IMR-90 (cell line): ENCODE data around the gene EXD1. TPM values are rescaled to one million over a fixed set of nuclear protein-coding genes. Genes with fewer than 3 reads are reported as not detected.

Experiments used
- ATAC-seq: fragments of 200-7000 bp; cut with Tn5 transposase; 2 replicates; pipeline ENCODE4 v1.9.1; 2020; ENCODE audit warnings: low read depth, mild to moderate bottlenecking, moderate library complexity
- BruUV-seq: library from RNA; stranded (reverse); fragments of 400-500 nt; replicated peaks from 2 replicates; lab custom pipeline; 2021; lab: Mats Ljungman, UMichigan
- CTCF ChIA-PET: fragments of 300-600 bp; formaldehyde crosslinking; extraction: SDS; loops from one replicate; lab custom pipeline; 2021; ENCODE audit warnings: antibody characterized with exemption; lab: Yijun Ruan, JAX
- POLR2A ChIA-PET: fragments of 300-600 bp; sonication (Branson Sonifier 250); formaldehyde crosslinking; loops from one replicate; lab custom pipeline; 2022; ENCODE audit warnings: antibody characterized with exemption; ENCODE audit not compliant: unreplicated experiment; lab: Charles Lee
- DNase-seq: peaks from one replicate; pipeline ENCODE4 v3.0.0; 2013
- H2AFZ ChIP-seq: replicated peaks from 2 replicates; pipeline ENCODE3; 2013; ENCODE audit warnings: low read length, mild to moderate bottlenecking; ENCODE audit not compliant: poor library complexity
- H2AK5ac ChIP-seq: 2 replicates; pipeline ENCODE4 v1.6.1; 2013; ENCODE audit warnings: low read depth, low read length, inconsistent platforms
- H2AK9ac ChIP-seq: replicated peaks from 2 replicates; pipeline ENCODE3; 2013; ENCODE audit warnings: mild to moderate bottlenecking, low read depth, low read length, moderate library complexity; ENCODE audit not compliant: poor library complexity
- H2BK120ac ChIP-seq: 2 replicates; pipeline ENCODE4 v1.6.1; 2013; ENCODE audit warnings: low read depth, low read length, inconsistent platforms
- H2BK15ac ChIP-seq: 3 replicates; pipeline ENCODE4 v1.6.1; 2013; ENCODE audit warnings: low read depth, low read length, inconsistent platforms
- H2BK20ac ChIP-seq: 2 replicates; pipeline ENCODE4 v1.6.1; 2013; ENCODE audit warnings: low read depth, mild to moderate bottlenecking, inconsistent platforms, low read length, moderate library complexity
- H2BK5ac ChIP-seq: 2 replicates; pipeline ENCODE4 v1.6.1; 2013; ENCODE audit warnings: mild to moderate bottlenecking, low read depth, low read length, inconsistent platforms; ENCODE audit not compliant: poor library complexity, severe bottlenecking
- H3K14ac ChIP-seq: replicated peaks from 2 replicates; pipeline ENCODE4 v1.6.1; 2013; ENCODE audit warnings: low read depth, low read length, inconsistent platforms
- H3K18ac ChIP-seq: 2 replicates; pipeline ENCODE4 v1.6.1; 2013; ENCODE audit warnings: low read depth, low read length, control low read depth
- H3K23ac ChIP-seq: 2 replicates; pipeline ENCODE4 v1.6.1; 2013; ENCODE audit warnings: low read depth, low read length, inconsistent platforms
- H3K27ac ChIP-seq: 2 replicates; pipeline ENCODE4 v1.5.1; 2013; ENCODE audit warnings: mild to moderate bottlenecking, control low read depth, low read length; ENCODE audit not compliant: insufficient read depth
- H3K27me3 ChIP-seq: 2 replicates; pipeline ENCODE4 v1.6.1; 2013; ENCODE audit warnings: low read length; ENCODE audit not compliant: control insufficient read depth, insufficient read depth
- H3K36me3 ChIP-seq: 2 replicates; pipeline ENCODE4 v1.6.1; 2013; ENCODE audit warnings: low read length, mixed read lengths; ENCODE audit not compliant: control insufficient read depth, insufficient read depth
- H3K4ac ChIP-seq: 2 replicates; pipeline ENCODE4 v1.6.1; 2013; ENCODE audit warnings: low read depth, low read length, inconsistent platforms
- H3K4me1 ChIP-seq: 2 replicates; pipeline ENCODE4 v1.6.1; 2013; ENCODE audit warnings: low read length, mixed read lengths; ENCODE audit not compliant: control insufficient read depth, insufficient read depth
- H3K4me2 ChIP-seq: 2 replicates; pipeline ENCODE4 v1.6.1; 2013; ENCODE audit warnings: low read depth, mild to moderate bottlenecking, control low read depth, low read length, moderate library complexity
- H3K4me3 ChIP-seq: 2 replicates; pipeline ENCODE4 v1.5.1; 2013; ENCODE audit warnings: low read depth, mild to moderate bottlenecking, control low read depth, low read length, moderate library complexity; ENCODE audit not compliant: insufficient read depth
- H3K56ac ChIP-seq: 2 replicates; pipeline ENCODE4 v1.6.1; 2013; ENCODE audit warnings: low read length, inconsistent platforms; ENCODE audit not compliant: insufficient read depth; ENCODE audit errors: extremely low read depth
- H3K79me1 ChIP-seq, 2 experiments: 2 replicates each; pipeline ENCODE4 v1.6.1; 2013; ENCODE audit warnings: low read length in 2 of 2, inconsistent platforms in 1 of 2, low read depth in 1 of 2
- H3K9ac ChIP-seq: 2 replicates; pipeline ENCODE4 v1.6.1; 2013; ENCODE audit warnings: low read depth, low read length, control low read depth
- H3K9me1 ChIP-seq: 2 replicates; pipeline ENCODE4 v1.6.1; 2013; ENCODE audit warnings: low read length, inconsistent platforms; ENCODE audit not compliant: insufficient read depth
- H3K9me3 ChIP-seq: 2 replicates; pipeline ENCODE4 v1.6.1; 2013; ENCODE audit warnings: low read length; ENCODE audit not compliant: control insufficient read depth, insufficient read depth
- H4K20me1 ChIP-seq: 2 replicates; pipeline ENCODE4 v1.6.1; 2013; ENCODE audit warnings: low read length, inconsistent platforms; ENCODE audit not compliant: insufficient read depth
- H4K5ac ChIP-seq: 2 replicates; pipeline ENCODE4 v1.6.1; 2013; ENCODE audit warnings: mild to moderate bottlenecking, low read depth, low read length, control low read depth
- H4K8ac ChIP-seq, 2 experiments: 2 replicates each; pipeline ENCODE4 v1.6.1; 2013; ENCODE audit warnings: low read depth in 2 of 2, low read length in 2 of 2, control low read depth in 1 of 2, inconsistent platforms in 1 of 2
- H4K91ac ChIP-seq: 2 replicates; pipeline ENCODE4 v1.6.1; 2013; ENCODE audit warnings: low read depth, low read length, inconsistent platforms; ENCODE audit not compliant: insufficient read depth
- BHLHE40 ChIP-seq: fragments of 150-350 bp; IDR thresholded peaks from 2 replicates; pipeline ENCODE4 v1.6.1; 2016; ENCODE audit warnings: mild to moderate bottlenecking, low read depth, low read length
- CHD1 ChIP-seq: IDR thresholded peaks from 2 replicates; pipeline ENCODE4 v1.6.1; 2012; ENCODE audit warnings: low read depth, low read length, improper control_type of control experiment
- ELK1 ChIP-seq: fragments of 150-350 bp; IDR thresholded peaks from 2 replicates; pipeline ENCODE4 v1.6.1; 2016; ENCODE audit warnings: low read depth, mild to moderate bottlenecking, low read length, moderate library complexity, borderline replicate concordance
- FOS ChIP-seq: fragments of 150-350 bp; IDR thresholded peaks from 2 replicates; pipeline ENCODE4 v1.6.1; 2016; ENCODE audit warnings: low read depth, low read length
- MAFK ChIP-seq: IDR thresholded peaks from 2 replicates; pipeline ENCODE4 v1.6.1; 2012; ENCODE audit warnings: low read depth, low read length, improper control_type of control experiment
- MXI1 ChIP-seq: IDR thresholded peaks from 2 replicates; pipeline ENCODE4 v1.6.1; 2012; ENCODE audit warnings: low read depth, mild to moderate bottlenecking, low read length, moderate library complexity, borderline replicate concordance
- POLR2A ChIP-seq: IDR thresholded peaks from 2 replicates; pipeline ENCODE4 v1.6.1; 2012; ENCODE audit warnings: mild to moderate bottlenecking, low read depth, low read length
- RAD21 ChIP-seq: IDR thresholded peaks from 2 replicates; pipeline ENCODE4 v1.6.1; 2012; ENCODE audit warnings: low read length, improper control_type of control experiment
- RCOR1 ChIP-seq: IDR thresholded peaks from 2 replicates; pipeline ENCODE4 v1.6.1; 2012; ENCODE audit warnings: mild to moderate bottlenecking, low read length, improper control_type of control experiment; ENCODE audit not compliant: insufficient replicate concordance
- USF2 ChIP-seq: fragments of 150-350 bp; IDR thresholded peaks from 2 replicates; pipeline ENCODE4 v1.6.1; 2017; ENCODE audit warnings: mild to moderate bottlenecking, antibody characterized with exemption, low read length, low read depth
- dilution Hi-C: fragments of 300-500 bp; cut with HindIII; formaldehyde crosslinking; loops from one replicate; pipeline ENCODE4 v1.14.3; 2018; ENCODE audit warnings: low sequenced_read_pairs; ENCODE audit not compliant: unreplicated experiment
- in situ Hi-C: fragments of 300-500 bp; cut with MboI; formaldehyde crosslinking; loops from 3 replicates; pipeline ENCODE4 v1.14.3; 2019; ENCODE audit warnings: low sequenced_read_pairs, inconsistent platforms, mixed read lengths
- intact Hi-C: fragments of 100-400 bp; cut with micrococcal nuclease; formaldehyde crosslinking; loops from 2 replicates; pipeline ENCODE4 v1.10.0; 2022
- polyA plus RNA-seq, 3 experiments: library from polyadenylated mRNA; depleted of rRNA; stranded (reverse); fragments of >200 nt; gene quantifications; 2 replicates each; pipeline ENCODE4 v1.2.3, GENCODE V29; 2012; ENCODE audit warnings: low replicate concordance in 1 of 3
- total RNA-seq: library from RNA; depleted of rRNA; stranded (reverse); fragments of >200 nt; gene quantifications from 2 replicates; pipeline ENCODE4 v1.2.3, GENCODE V29; 2012

The EXD1 gene
- total and polyA plus RNA-seq, 2 of the 4 experiments (the other 2 are of a cell fraction), result not detected

- H3K56ac ChIP-seq, result no peak overlapping the region
- no peak for DNase-seq
- no peak overlapping the region for H4K91ac ChIP-seq
- H3K9me1 ChIP-seq, result peaks cover 6% of the 10 kb centered on the region; the same call in 1 of the 2 replicates
- BruUV-seq, result no TSS peak
- no peak overlapping the region for H3K9ac ChIP-seq
- H3K9me3 ChIP-seq, result no peaks in the 10 kb centered on the region
- dilution Hi-C loops (no loop called here), in situ Hi-C loops (no loop called here), intact Hi-C loops (no loop called here)
- H3K36me3 ChIP-seq, result peaks cover 21% of the 10 kb centered on the region
- H3K27me3 ChIP-seq, result no peaks in the 10 kb centered on the region
- no peak overlapping the region for H2BK15ac ChIP-seq
- H4K5ac ChIP-seq, result no peak overlapping the region
- H3K79me1 ChIP-seq, result 0 out of 4 replicates have a peak, but pooled peaks cover 0 to 1% of the 10 kb centered on the region in 2 experiments
- H3K4me3 ChIP-seq, result no peak overlapping the region
- H2AFZ ChIP-seq, result no peak overlapping the region
- ATAC-seq, result no peak
- no peak overlapping the region for H2AK5ac ChIP-seq
- H2AK9ac ChIP-seq, result peak overlapping the region; percentile 42
- CTCF ChIA-PET, result interaction anchor here (0.7 kb wide), 1 partner anchor 1229 kb away, joined by 4 read pairs; no protein-coding TSS in a partner anchor
- H3K14ac ChIP-seq, result no peak overlapping the region
- H2BK20ac ChIP-seq, result no peak overlapping the region
- no peak overlapping the region for H3K18ac ChIP-seq
- H4K8ac ChIP-seq, result no peak overlapping the region
- H3K27ac ChIP-seq, result no peak overlapping the region
- no peak overlapping the region for H3K4me2 ChIP-seq
- H3K23ac ChIP-seq, result no peak overlapping the region
- POLR2A ChIA-PET, result no interaction called here
- no peak overlapping the region for H2BK120ac ChIP-seq
- H3K4ac ChIP-seq, result no peak overlapping the region
- peaks cover 3% of the 10 kb centered on the region; the same call in 1 of the 2 replicates for H4K20me1 ChIP-seq
- peaks cover 4% of the 10 kb centered on the region for H3K4me1 ChIP-seq
- no peak for TF ChIP-seq ELK1
- no peak for TF ChIP-seq RAD21
- TF ChIP-seq USF2, result no peak
- no peak for TF ChIP-seq FOS
- no peak for TF ChIP-seq CHD1
- no peak for TF ChIP-seq POLR2A
- no peak for TF ChIP-seq RCOR1
- TF ChIP-seq MAFK, result no peak
- no peak for TF ChIP-seq BHLHE40
- no peak for TF ChIP-seq MXI1
- no peak overlapping the region for H2BK5ac ChIP-seq
These were observed 46.3 kb upstream of the EXD1 start for GRCh38 chr15:41276831-41277230.
